K562 (cell line): ENCODE measurements around the gene PDLIM5. TPM values are rescaled to one million over a fixed set of nuclear protein-coding genes. Genes with fewer than 3 reads are reported as not detected.
"Not testable (repeated sequence)": the region's sequence is repeated elsewhere in the genome, so short reads cannot be mapped to it uniquely, and the experiment has no call there.

ENCODE experiments used
- ATAC-seq: fragments of 200-7000 bp; cut with Tn5 transposase; 3 replicates; pipeline ENCODE4 v1.9.1; 2020; ENCODE audit warnings: moderate library complexity
- BruUV-seq: library from RNA; stranded (reverse); fragments of 400-500 nt; replicated peaks from 2 replicates; lab custom pipeline; 2021; lab: Mats Ljungman, UMichigan
- CTCF ChIA-PET: fragments of 300-600 bp; formaldehyde crosslinking; extraction: SDS; loops from one replicate; lab custom pipeline; 2021; ENCODE audit warnings: low intra/inter-chr PET ratio; lab: Yijun Ruan, JAX
- POLR2A ChIA-PET: fragments of 300-600, 350-650 bp; sonication (Branson Sonifier 250); formaldehyde crosslinking; extraction: SDS; loops from one replicate; lab custom pipeline; 2021; ENCODE audit warnings: antibody characterized with exemption, inconsistent platforms; lab: Yijun Ruan, JAX
- DNase-seq, 4 experiments: peaks; one replicate each; pipeline versions ENCODE4 v3.0.0 to v3.0.0-alpha.2; 2011 to 2018; ENCODE audit warnings: low spot score in 3 of 4, mixed read lengths in 3 of 4; ENCODE audit errors: extremely low read depth in 1 of 4
- FAIRE-seq: peaks from 2 replicates; lab custom pipeline; 2011; peaks lifted over from hg19 to GRCh38; lab: Jason Lieb, UNC
- H2AFZ ChIP-seq: 2 replicates; pipeline ENCODE4 v1.6.0; 2011; ENCODE audit warnings: low read depth, low read length, control low read depth, inconsistent platforms
- H3K27ac ChIP-seq: fragments of 200-600 bp; 3 replicates; pipeline ENCODE4 v1.8.0; 2011; ENCODE audit warnings: low read depth, mild to moderate bottlenecking, control low read depth, inconsistent platforms, low read length, moderate library complexity, mixed read lengths; ENCODE audit errors: extremely low read depth
- H3K27me3 ChIP-seq, 2 experiments: fragments of 300-600 bp in 1 of 2; 2 replicates in 1 of 2; 3 replicates in 1 of 2; pipeline versions ENCODE4 v1.6.0 to v1.8.0; 2011; ENCODE audit warnings: inconsistent platforms in 2 of 2, low read length in 2 of 2, mild to moderate bottlenecking in 1 of 2, mixed read lengths in 1 of 2, moderate library complexity in 1 of 2; ENCODE audit not compliant: control insufficient read depth in 2 of 2, insufficient read depth in 2 of 2
- H3K36me3 ChIP-seq: fragments of 300-600 bp; 3 replicates; pipeline ENCODE4 v1.8.0; 2011; ENCODE audit warnings: mild to moderate bottlenecking, low read length, inconsistent platforms; ENCODE audit not compliant: control insufficient read depth, insufficient read depth
- H3K4me1 ChIP-seq, 2 experiments: fragments of 200-600 bp in 1 of 2; replicated peaks in 1 of 2; 2 replicates in 1 of 2; 3 replicates in 1 of 2; pipeline versions ENCODE4 v1.5.1 to v1.8.0; 2011; ENCODE audit warnings: inconsistent platforms in 2 of 2, low read length in 2 of 2, mild to moderate bottlenecking in 1 of 2, mixed read lengths in 1 of 2, moderate library complexity in 1 of 2; ENCODE audit not compliant: control insufficient read depth in 2 of 2, insufficient read depth in 2 of 2
- H3K4me2 ChIP-seq: 2 replicates; pipeline ENCODE4 v1.6.1; 2011; ENCODE audit warnings: low read length, control low read depth, inconsistent platforms, mixed read lengths; ENCODE audit not compliant: insufficient read depth
- H3K4me3 ChIP-seq: fragments of 200-600 bp; sonication (generic), shearing (Covaris generic); 2 replicates; pipeline ENCODE4 v1.5.1; 2016; ENCODE audit warnings: control low read depth, inconsistent platforms
- H3K79me2 ChIP-seq: fragments of 200-600 bp; 3 replicates; pipeline ENCODE4 v1.8.0; 2011; ENCODE audit warnings: low read length, inconsistent platforms; ENCODE audit not compliant: control insufficient read depth, insufficient read depth
- H3K9ac ChIP-seq, 2 experiments: 2 replicates each; pipeline versions ENCODE4 v1.6.0 to v1.6.1; 2011; ENCODE audit warnings: low read depth in 2 of 2, low read length in 2 of 2, control low read depth in 1 of 2, inconsistent platforms in 1 of 2, mild to moderate bottlenecking in 1 of 2, mixed read lengths in 1 of 2; ENCODE audit not compliant: insufficient read depth in 1 of 2
- H3K9me1 ChIP-seq: one replicate; pipeline ENCODE4 v1.6.0; 2011; ENCODE audit warnings: inconsistent platforms, mild to moderate bottlenecking, low read length, moderate library complexity; ENCODE audit not compliant: control insufficient read depth, insufficient read depth
- H3K9me3 ChIP-seq: replicated peaks from 2 replicates; pipeline ENCODE4 v1.5.1; 2011; ENCODE audit warnings: low read depth, low read length, inconsistent platforms; ENCODE audit not compliant: control insufficient read depth, insufficient read depth
- H4K20me1 ChIP-seq: replicated peaks from 2 replicates; pipeline ENCODE4 v1.6.1; 2011; ENCODE audit warnings: low read length, inconsistent platforms, mixed read lengths; ENCODE audit not compliant: control insufficient read depth, insufficient read depth
- ARID1B ChIP-seq: fragments of 450-650 bp; IDR thresholded peaks from 2 replicates; pipeline ENCODE4 v1.6.1; 2016; ENCODE audit warnings: antibody characterized with exemption, mild to moderate bottlenecking, inconsistent platforms
- CTBP1 ChIP-seq: fragments of 450-650 bp; IDR thresholded peaks from 2 replicates; pipeline ENCODE4 v1.6.1; 2016; ENCODE audit warnings: borderline replicate concordance
- DPF2 ChIP-seq: fragments of 450-650 bp; IDR thresholded peaks from 2 replicates; pipeline ENCODE4 v1.6.1; 2016
- FUS ChIP-seq: fragments of 200-400 bp; formaldehyde crosslinking; optimal IDR thresholded peaks from 2 replicates; pipeline ENCODE3; 2017; ENCODE audit warnings: low read depth, low read length
- MECOM ChIP-seq: fragments of 250-450 bp; sonication (Bioruptor Pico); IDR thresholded peaks from 2 replicates; pipeline ENCODE4 v1.8.0; 2022; ENCODE audit warnings: inconsistent platforms
- MTA1 ChIP-seq: fragments of 450-650 bp; IDR thresholded peaks from 2 replicates; pipeline ENCODE4 v1.6.1; 2017; ENCODE audit warnings: borderline replicate concordance
- SMARCA4 ChIP-seq: fragments of 450-650 bp; IDR thresholded peaks from 2 replicates; pipeline ENCODE4 v1.6.1; 2016
- SMARCC2 ChIP-seq: fragments of 450-650 bp; IDR thresholded peaks from 2 replicates; pipeline ENCODE4 v1.6.1; 2017; ENCODE audit warnings: antibody characterized with exemption, moderate library complexity, mild to moderate bottlenecking, low read depth
- SMARCE1 ChIP-seq: fragments of 450-650 bp; IDR thresholded peaks from 2 replicates; pipeline ENCODE4 v1.7.1; 2016; ENCODE audit warnings: mild to moderate bottlenecking
- SOX6 ChIP-seq: fragments of 450-650 bp; IDR thresholded peaks from 2 replicates; pipeline ENCODE4 v1.6.1; 2014; ENCODE audit warnings: mild to moderate bottlenecking
- ZNF780A ChIP-seq: fragments of 250-450 bp; sonication (Bioruptor Pico); IDR thresholded peaks from 2 replicates; pipeline ENCODE4 v1.5.0; 2021; ENCODE audit warnings: mild to moderate bottlenecking
- WGBS: fragments of 100-300 bp; shearing (Covaris generic); methylation state at CpG from one replicate; pipeline ENCODE4 v1.1.6; 2016; ENCODE audit warnings: low coverage, mixed read lengths; ENCODE audit not compliant: insufficient coverage; ENCODE audit errors: missing lambda C conversion rate; 5-methylcytosine and 5-hydroxymethylcytosine counted together
- in situ Hi-C: fragments of 300-500 bp; cut with MboI; formaldehyde crosslinking; loops from 4 replicates; pipeline ENCODE4 v1.15.0; 2018; ENCODE audit warnings: inconsistent platforms, mixed read lengths
- intact Hi-C: fragments of 100-400 bp; cut with micrococcal nuclease; formaldehyde crosslinking; loops from 2 replicates; pipeline ENCODE4 v1.14.2; 2022
- polyA plus RNA-seq, 8 experiments: library from polyadenylated mRNA; depleted of rRNA in 4 of 8; stranded (reverse) in 5 of 8; unstranded in 3 of 8; fragments of >200 nt; fragmentation: Nextera tagmentation in 2 of 8; fragmentation: Illumina TruSeq in 1 of 8; extraction: Ambion mirVana in 2 of 8; extraction: Trizol in 1 of 8; gene quantifications; 2 replicates each; pipeline versions ENCODE4 v1.2.1 to v1.2.3, GENCODE V29; 2011 to 2014; ENCODE audit warnings: inconsistent platforms in 1 of 8, missing spikeins in 1 of 8
- total RNA-seq, 7 experiments: library from RNA; depleted of rRNA in 6 of 7; stranded (reverse); fragments of >200 nt in 6 of 7; fragmentation: Illumina TruSeq in 2 of 7; extraction: Trizol in 2 of 7; gene quantifications; 2 replicates each; pipeline versions ENCODE4 v1.2.1 to v1.2.3, GENCODE V29; 2011 to 2021; ENCODE audit warnings: low replicate concordance in 1 of 7

Gene PDLIM5
- total and polyA plus RNA-seq, 9 of the 15 experiments (the other 6 are each of a cell fraction or from before 2014, with no cell fraction given) = 36.9 to 127 (median 62.5) TPM

DNA sequence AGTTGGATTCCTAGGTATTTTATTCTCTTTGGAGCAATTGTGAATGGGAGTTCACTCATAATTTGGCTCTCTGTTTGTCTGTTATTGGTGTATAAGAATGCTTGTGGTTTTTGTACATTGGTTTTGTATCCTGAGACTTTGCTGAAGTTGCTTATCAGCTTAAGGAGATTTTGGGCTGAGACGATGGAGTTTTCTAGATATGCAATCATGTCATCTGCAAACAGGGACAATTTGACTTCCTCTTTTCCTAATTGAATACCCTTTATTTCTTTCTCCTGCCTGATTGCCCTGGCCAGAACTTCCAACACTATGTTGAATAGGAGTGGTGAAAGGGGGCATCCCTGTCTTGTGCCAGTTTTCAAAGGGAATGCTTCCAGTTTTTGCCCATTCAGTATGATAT is 105.9 kb downstream of the PDLIM5 start:
- in situ Hi-C loops, BruUV-seq: not testable (repeated sequence)
- H3K4me1 ChIP-seq = peaks cover 3 to 19% of the 10 kb centered on the region in 2 experiments; a peak in 2 of 5 replicates

DNA sequence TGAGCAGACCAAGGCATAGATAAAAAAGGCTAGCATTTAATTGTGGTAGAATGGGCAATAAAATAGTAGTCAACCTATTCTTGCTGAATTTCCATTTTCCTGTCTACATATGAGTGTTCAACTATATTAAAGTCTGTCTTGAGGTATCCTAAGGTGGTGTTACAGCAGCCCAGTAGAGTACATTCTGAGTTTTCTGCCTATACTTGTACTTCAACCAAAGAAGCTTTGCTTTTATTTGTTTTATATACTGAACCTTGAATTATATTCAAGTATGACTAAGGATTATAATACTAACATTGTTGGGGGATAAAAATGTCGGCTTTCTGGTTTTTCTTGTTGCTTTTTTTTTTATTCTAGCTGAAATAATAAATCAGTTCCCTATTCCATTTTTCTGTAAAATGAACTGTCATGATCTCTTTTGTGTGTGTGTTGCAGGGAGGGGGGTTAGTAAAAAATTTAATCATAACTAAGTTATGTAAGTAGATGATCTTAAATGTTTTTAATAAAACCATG is 106.7 kb downstream of the PDLIM5 start:
- 57% methylated on average over 1 of the region's 1 CpG for WGBS

More for the DNA sequence above, 105.9 kb downstream of the PDLIM5 start:
- CTCF ChIA-PET = not testable (repeated sequence)
- no CpG with 5 or more reads among the region's 1 CpG for WGBS
- TF ChIP-seq SOX6 (peak; percentile 72; the same call in 1 of the 2 replicates), SMARCA4 (peak; percentile 65; the same call in 1 of the 2 replicates), SMARCE1 (peak; percentile 83; the same call in 1 of the 2 replicates), DPF2 (0 out of 2 replicates have a peak, but pooled peaks have one; percentile 12), CTBP1 (peak; percentile 73; the same call in 1 of the 2 replicates), SMARCC2 (peak; percentile 31; the same call in 1 of the 2 replicates), ARID1B (peak; percentile 69), MTA1 (peak; percentile 75; the same call in 1 of the 2 replicates)
- TF ChIP-seq, all 486 proteins: peak for 8; not testable (repeated sequence) for 478
- H3K9ac ChIP-seq, POLR2A ChIA-PET, FAIRE-seq, H3K9me3 ChIP-seq, DNase-seq, H3K9me1 ChIP-seq, intact Hi-C loops, H4K20me1 ChIP-seq, H3K4me2 ChIP-seq, H3K27ac ChIP-seq, ATAC-seq, H3K36me3 ChIP-seq, H3K4me3 ChIP-seq, H3K27me3 ChIP-seq, H2AFZ ChIP-seq: not testable (repeated sequence)
- peaks cover 29% of the 10 kb centered on the region; the same call in 2 of the 3 replicates for H3K79me2 ChIP-seq

More for the DNA sequence above, 106.7 kb downstream of the PDLIM5 start:
- 0 out of 2 replicates have a peak, but pooled peaks have one; percentile 10 for TF ChIP-seq ZNF780A (CRISPR knock-in tag)
- TF ChIP-seq MECOM (CRISPR knock-in tag) = peak; percentile 10; the same call in 1 of the 2 replicates
- TF ChIP-seq FUS = no peak
- no peak for DNase-seq
- no peak overlapping the region for H3K9ac ChIP-seq
- intact Hi-C loops = no loop called here
- H3K4me1 ChIP-seq = peaks cover 3 to 19% of the 10 kb centered on the region in 2 experiments; a peak in 2 of 5 replicates
- in situ Hi-C loops = no loop called here
- H3K27me3 ChIP-seq = no peaks in the 10 kb centered on the region
- H3K9me3 ChIP-seq = no peaks in the 10 kb centered on the region
- POLR2A ChIA-PET = no interaction called here
- BruUV-seq = no TSS peak
- no peaks in the 10 kb centered on the region for H3K36me3 ChIP-seq
- no peak overlapping the region for H2AFZ ChIP-seq
- no peak; the same call in 2 of the 3 replicates for ATAC-seq
- peaks cover 32% of the 10 kb centered on the region for H3K79me2 ChIP-seq
- CTCF ChIA-PET = no interaction called here
- no peak for FAIRE-seq
- H3K9me1 ChIP-seq = no peaks in the 10 kb centered on the region
- no peak overlapping the region for H3K27ac ChIP-seq
- no peak overlapping the region for H3K4me2 ChIP-seq
- no peak overlapping the region for H3K4me3 ChIP-seq
- H4K20me1 ChIP-seq = no peaks in the 10 kb centered on the region
